ENCODE results near the gene PCDHGA3. TPM values are rescaled to one million over a fixed set of nuclear protein-coding genes. Genes with fewer than 3 reads are reported as not detected.

The PCDHGA3 gene
- total and polyA plus RNA-seq, 2 donors (not counting 1 experiment from before 2014, with no cell fraction given), result 1.4 to 2.8 TPM

- Histone ChIP-seq H4K20me1 (ENCODE audit: control insufficient read depth, extremely low read depth, insufficient read depth, low read length) (no peaks in the 10 kb centered on the region), H3K79me2 (ENCODE audit: control insufficient read depth, insufficient read depth, low read length) (no peaks in the 10 kb centered on the region), H3K36me3 (ENCODE audit: control insufficient read depth, insufficient read depth, low read length) (no peaks in the 10 kb centered on the region), H3K9me3 (ENCODE audit: control insufficient read depth, insufficient read depth, low read depth, low read length) (no peaks in the 10 kb centered on the region), H3K4me3 (replicated peaks in 1 of 4; ENCODE audit: control extremely low read depth in 1 of 4, insufficient read depth in 1 of 4, low read depth in 3 of 4, low read length in 4 of 4) (peak within 1 kb of the TSS; percentile 21 to 50 (median 38)), H3K9ac (ENCODE audit: insufficient read depth, low read length) (no peak within 1 kb of the TSS), H2AFZ (ENCODE audit: low read length) (peak within 1 kb of the TSS; percentile 22), H3K27ac (ENCODE audit: insufficient read depth, low read length) (no peak within 1 kb of the TSS), H3K27me3 (ENCODE audit: control insufficient read depth, insufficient read depth, low read length) (peaks cover 13% of the 10 kb centered on the region), H3K4me1 (ENCODE audit: control insufficient read depth, extremely low read depth, insufficient read depth, low read length) (no peaks in the 10 kb centered on the region), H3K4me2 (ENCODE audit: extremely low read depth, insufficient read depth, low read length) (peak within 1 kb of the TSS; percentile 45)
- TF ChIP-seq CTCF (conservative IDR thresholded peaks at IDR 0.05 in 1 of 2, IDR thresholded peaks at IDR 0.05 in 1 of 2; ENCODE audit: low read depth in 1 of 2, low read length in 2 of 2) (peak; percentile 53 to 60), EZH2 (IDR thresholded peaks at IDR 0.05; ENCODE audit: low read length, missing control alignments) (no peak)
- DNase-seq (ENCODE audit: low read depth in 2 of 2), result peak; percentile 60 to 64
These were observed 6.4 kb downstream of the PCDHGA3 start, which contains the start of gene PCDHGB1 for GRCh38 chr5:141349917-141350619. PCDHGB1 (plus strand) TSS chr5:141350099; CDS start chr5:141350261, 162 bp downstream.

GRCh38 chr5:141351591-141351990, 8.0 kb downstream of the PCDHGA3 start:
- Histone ChIP-seq H3K79me2 (ENCODE audit: control insufficient read depth, insufficient read depth, low read length) (no peaks in the 10 kb centered on the region), H3K36me3 (ENCODE audit: control insufficient read depth, insufficient read depth, low read length) (no peaks in the 10 kb centered on the region), H3K9me3 (ENCODE audit: control insufficient read depth, insufficient read depth, low read depth, low read length) (no peaks in the 10 kb centered on the region), H3K27me3 (ENCODE audit: control insufficient read depth, insufficient read depth, low read length) (peaks cover 10% of the 10 kb centered on the region), H3K4me1 (ENCODE audit: control insufficient read depth, extremely low read depth, insufficient read depth, low read length) (no peaks in the 10 kb centered on the region), H3K4me2 (ENCODE audit: extremely low read depth, insufficient read depth, low read length) (no peak overlapping the region), H3K9ac (ENCODE audit: insufficient read depth, low read length) (no peak overlapping the region), H2AFZ (ENCODE audit: low read length) (no peak overlapping the region), H3K27ac (ENCODE audit: insufficient read depth, low read length) (no peak overlapping the region), H4K20me1 (ENCODE audit: control insufficient read depth, extremely low read depth, insufficient read depth, low read length) (no peaks in the 10 kb centered on the region), H3K4me3 (replicated peaks in 1 of 4; ENCODE audit: control extremely low read depth in 1 of 4, insufficient read depth in 1 of 4, low read depth in 3 of 4, low read length in 4 of 4) (no peak overlapping the region)
- DNase-seq (ENCODE audit: low read depth in 2 of 2), result no peak
- TF ChIP-seq EZH2 (IDR thresholded peaks at IDR 0.05; ENCODE audit: low read length, missing control alignments), result no peak
- no peak for TF ChIP-seq CTCF (conservative IDR thresholded peaks at IDR 0.05 in 1 of 2, IDR thresholded peaks at IDR 0.05 in 1 of 2; ENCODE audit: low read depth in 1 of 2, low read length in 2 of 2)

- Histone ChIP-seq H3K27me3 (ENCODE audit: control insufficient read depth, insufficient read depth, low read length) (peaks cover 10% of the 10 kb centered on the region), H2AFZ (ENCODE audit: low read length) (no peak within 1 kb of the TSS), H3K9me3 (ENCODE audit: control insufficient read depth, insufficient read depth, low read depth, low read length) (no peaks in the 10 kb centered on the region), H3K27ac (ENCODE audit: insufficient read depth, low read length) (no peak within 1 kb of the TSS), H3K79me2 (ENCODE audit: control insufficient read depth, insufficient read depth, low read length) (no peaks in the 10 kb centered on the region), H3K36me3 (ENCODE audit: control insufficient read depth, insufficient read depth, low read length) (no peaks in the 10 kb centered on the region), H3K9ac (ENCODE audit: insufficient read depth, low read length) (no peak within 1 kb of the TSS), H3K4me3 (replicated peaks in 1 of 4; ENCODE audit: control extremely low read depth in 1 of 4, insufficient read depth in 1 of 4, low read depth in 3 of 4, low read length in 4 of 4) (peak within 1 kb of the TSS; percentile 23 to 51 (median 42)), H3K4me1 (ENCODE audit: control insufficient read depth, extremely low read depth, insufficient read depth, low read length) (no peaks in the 10 kb centered on the region), H4K20me1 (ENCODE audit: control insufficient read depth, extremely low read depth, insufficient read depth, low read length) (no peaks in the 10 kb centered on the region), H3K4me2 (ENCODE audit: extremely low read depth, insufficient read depth, low read length) (peak within 1 kb of the TSS; percentile 25)
- peak in 1 of 2 donors; percentile 37 for DNase-seq (ENCODE audit: low read depth in 2 of 2)
- TF ChIP-seq CTCF (conservative IDR thresholded peaks at IDR 0.05 in 1 of 2, IDR thresholded peaks at IDR 0.05 in 1 of 2; ENCODE audit: low read depth in 1 of 2, low read length in 2 of 2) (peak; percentile 36 to 50), EZH2 (IDR thresholded peaks at IDR 0.05; ENCODE audit: low read length, missing control alignments) (no peak)
These were observed 11.4 kb downstream of the PCDHGA3 start, which contains the start of gene PCDHGA4 for GRCh38 chr5:141354900-141355469. PCDHGA4 (plus strand) TSS chr5:141355021; CDS start chr5:141355108, 87 bp downstream.

Measured in fibroblast of lung (primary cell).